ENCODE results near the gene CLK4. TPM values are rescaled to one million over a fixed set of nuclear protein-coding genes. Genes with fewer than 3 reads are reported as not detected.

Gene CLK4
- polyA plus RNA-seq, 2 of the 4 experiments (the other 2 are of a cell fraction) = 13.1 to 26.0 TPM

GRCh38 chr5:178576591-178577351 lies 50.1 kb downstream of the CLK4 start:
- H3K4me2 ChIP-seq = no peak overlapping the region
- 84% methylated on average over 59 of the region's 92 CpGs for WGBS (ENCODE audit: missing lambda C conversion rate)
- no peak overlapping the region for H3K4me3 ChIP-seq
- POLR2A ChIA-PET = no interaction called here
- CTCF ChIA-PET = no interaction called here
- peaks cover 4% of the 10 kb centered on the region; the same call in 1 of the 3 replicates for H3K9me3 ChIP-seq
- no peak for ATAC-seq
- H3K27ac ChIP-seq = no peak overlapping the region
- FAIRE-seq = no peak
- no peak for TF ChIP-seq CBX2 (IDR thresholded peaks at IDR 0.05; ENCODE audit: borderline replicate concordance, low read depth)
- no peak for TF ChIP-seq HDAC2 (IDR thresholded peaks at IDR 0.05)
- no peak for TF ChIP-seq E2F6 (IDR thresholded peaks at IDR 0.05; ENCODE audit: borderline replicate concordance, low read depth)
- no peak for TF ChIP-seq ESRRA (IDR thresholded peaks at IDR 0.05; ENCODE audit: borderline replicate concordance, low read length)
- TF ChIP-seq, protein P1, sequence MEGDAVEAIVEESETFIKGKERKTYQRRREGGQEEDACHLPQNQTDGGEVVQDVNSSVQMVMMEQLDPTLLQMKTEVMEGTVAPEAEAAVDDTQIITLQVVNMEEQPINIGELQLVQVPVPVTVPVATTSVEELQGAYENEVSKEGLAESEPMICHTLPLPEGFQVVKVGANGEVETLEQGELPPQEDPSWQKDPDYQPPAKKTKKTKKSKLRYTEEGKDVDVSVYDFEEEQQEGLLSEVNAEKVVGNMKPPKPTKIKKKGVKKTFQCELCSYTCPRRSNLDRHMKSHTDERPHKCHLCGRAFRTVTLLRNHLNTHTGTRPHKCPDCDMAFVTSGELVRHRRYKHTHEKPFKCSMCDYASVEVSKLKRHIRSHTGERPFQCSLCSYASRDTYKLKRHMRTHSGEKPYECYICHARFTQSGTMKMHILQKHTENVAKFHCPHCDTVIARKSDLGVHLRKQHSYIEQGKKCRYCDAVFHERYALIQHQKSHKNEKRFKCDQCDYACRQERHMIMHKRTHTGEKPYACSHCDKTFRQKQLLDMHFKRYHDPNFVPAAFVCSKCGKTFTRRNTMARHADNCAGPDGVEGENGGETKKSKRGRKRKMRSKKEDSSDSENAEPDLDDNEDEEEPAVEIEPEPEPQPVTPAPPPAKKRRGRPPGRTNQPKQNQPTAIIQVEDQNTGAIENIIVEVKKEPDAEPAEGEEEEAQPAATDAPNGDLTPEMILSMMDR (IDR thresholded peaks at IDR 0.05) = no peak
- TF ChIP-seq NPAS2 (CRISPR knock-in tag; IDR thresholded peaks at IDR 0.05; ENCODE audit: borderline replicate concordance) = no peak
- no peak for TF ChIP-seq POLR2A (IDR thresholded peaks at IDR 0.05; ENCODE audit: low read length)
- no peak for TF ChIP-seq HOXB13 (CRISPR knock-in tag; IDR thresholded peaks at IDR 0.05; ENCODE audit: low read depth)
- TF ChIP-seq EHF (CRISPR knock-in tag; IDR thresholded peaks at IDR 0.05) = no peak
- no peak for TF ChIP-seq RARB (CRISPR knock-in tag; IDR thresholded peaks at IDR 0.05)
- no peak for TF ChIP-seq MAX (IDR thresholded peaks at IDR 0.05)
- TF ChIP-seq ZC3H11A (IDR thresholded peaks at IDR 0.05) = no peak
- TF ChIP-seq EHMT2 (IDR thresholded peaks at IDR 0.05; ENCODE audit: low read depth) = no peak
- no peak for TF ChIP-seq ELK1 (IDR thresholded peaks at IDR 0.05; ENCODE audit: low read depth, low read length)
- TF ChIP-seq POLR2AphosphoS2 (conservative IDR thresholded peaks at IDR 0.05; ENCODE audit: low read length) = no peak
- no peak for TF ChIP-seq ZFP36 (IDR thresholded peaks at IDR 0.05; ENCODE audit: borderline replicate concordance, partially characterized antibody)
- no peak for TF ChIP-seq SREBF2 (IDR thresholded peaks at IDR 0.05)
- TF ChIP-seq FOXS1 (CRISPR knock-in tag; IDR thresholded peaks at IDR 0.05) = no peak
- no peak for DNase-seq (ENCODE audit: low read depth in 1 of 2, low spot score in 1 of 2)
- H3K4me1 ChIP-seq = no peaks in the 10 kb centered on the region

DNA sequence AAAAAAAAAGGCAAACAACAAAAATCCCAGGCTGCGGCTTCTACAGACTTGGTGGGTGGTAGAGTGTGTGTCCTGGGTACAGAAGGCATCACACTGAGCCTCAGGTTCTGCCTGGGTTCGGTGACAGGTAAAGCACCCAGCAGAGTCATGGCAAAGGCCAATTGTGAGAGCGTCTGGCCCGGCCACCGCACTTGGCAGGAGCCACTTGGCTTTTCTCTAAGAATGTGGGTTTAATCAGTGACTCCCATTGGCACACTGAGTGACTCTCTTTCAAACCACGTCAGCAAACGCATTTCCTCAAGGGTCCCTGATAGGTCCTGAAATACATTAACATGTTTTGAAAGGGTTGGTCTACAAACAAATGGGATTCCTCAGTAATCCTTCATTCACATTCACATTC lies 53.6 kb downstream of the CLK4 start:
- TF ChIP-seq ZFP36 (IDR thresholded peaks at IDR 0.05; ENCODE audit: borderline replicate concordance, partially characterized antibody) (no peak), USF2 (IDR thresholded peaks at IDR 0.05) (no peak), EHMT2 (IDR thresholded peaks at IDR 0.05; ENCODE audit: low read depth) (no peak), NPAS2 (CRISPR knock-in tag; IDR thresholded peaks at IDR 0.05; ENCODE audit: borderline replicate concordance) (no peak), HMGXB4 (CRISPR knock-in tag; IDR thresholded peaks at IDR 0.05; ENCODE audit: borderline replicate concordance) (no peak), CEBPB (IDR thresholded peaks at IDR 0.05) (no peak)
- 5% methylated on average over 7 of the region's 7 CpGs for WGBS (ENCODE audit: missing lambda C conversion rate)
- CTCF ChIA-PET = no interaction called here

More for the DNA sequence above, 53.6 kb downstream of the CLK4 start:
- Histone ChIP-seq H3K9me3 (peaks cover 6% of the 10 kb centered on the region; the same call in 1 of the 3 replicates), H3K27ac (no peak overlapping the region), H3K4me1 (no peaks in the 10 kb centered on the region), H3K4me3 (no peak overlapping the region), H3K4me2 (no peak overlapping the region)
- DNase-seq (ENCODE audit: low read depth in 1 of 2, low spot score in 1 of 2) (no peak), ATAC-seq (no peak), FAIRE-seq (no peak)
- POLR2A ChIA-PET = no interaction called here
